GM18951 (cell line): ENCODE data around the gene NKX6-2.
"Not testable (repeated sequence)": the region's sequence is repeated elsewhere in the genome, so short reads cannot be mapped to it uniquely, and the experiment has no call there.

ENCODE experiments used
- POLR2A ChIP-seq: IDR thresholded peaks from 4 replicates; pipeline ENCODE4 v1.6.1; 2011; ENCODE audit warnings: mild to moderate bottlenecking; ENCODE audit not compliant: insufficient read length, insufficient read depth; ENCODE audit errors: extremely low read depth
- in situ Hi-C: fragments of 300-500 bp; cut with MboI; formaldehyde crosslinking; loops from one replicate; pipeline ENCODE4 v1.12.0; 2022; ENCODE audit warnings: low sequenced_read_pairs, mixed read lengths, inconsistent platforms; ENCODE audit not compliant: unreplicated experiment

The NKX6-2 gene

GRCh38 chr10:132798876-132799275 lies 12.9 kb upstream of the NKX6-2 start:
- TF ChIP-seq POLR2A, result no peak
- in situ Hi-C loops, result no loop called here

- no peak for TF ChIP-seq POLR2A
- in situ Hi-C loops, result no loop called here
These were observed 12.5 kb upstream of the NKX6-2 start for GRCh38 chr10:132798403-132798802.

GRCh38 chr10:132797986-132798385 lies 12.0 kb upstream of the NKX6-2 start:
- in situ Hi-C loops, result not testable (repeated sequence)

GRCh38 chr10:132796846-132797245 lies 10.9 kb upstream of the NKX6-2 start:
- TF ChIP-seq POLR2A, result no peak
- in situ Hi-C loops, result no loop called here

GRCh38 chr10:132793871-132794849 lies 8.2 kb upstream of the NKX6-2 start:
- TF ChIP-seq POLR2A, result no peak

GRCh38 chr10:132793213-132793612 lies 7.3 kb upstream of the NKX6-2 start:
- in situ Hi-C loops, result no loop called here
- TF ChIP-seq POLR2A, result no peak

More at GRCh38 chr10:132793871-132794849, 8.2 kb upstream of the NKX6-2 start:
- in situ Hi-C loops, result no loop called here

GRCh38 chr10:132792796-132793195 lies 6.8 kb upstream of the NKX6-2 start:
- no peak for TF ChIP-seq POLR2A
- in situ Hi-C loops, result no loop called here

- in situ Hi-C loops, result not testable (repeated sequence)
These were observed 6.2 kb upstream of the NKX6-2 start for GRCh38 chr10:132792099-132792498.

- in situ Hi-C loops, result no loop called here
- no peak for TF ChIP-seq POLR2A
These were observed 5.2 kb upstream of the NKX6-2 start for GRCh38 chr10:132790934-132791829.

- in situ Hi-C loops, result no loop called here
- TF ChIP-seq POLR2A, result no peak
These were observed 4.5 kb upstream of the NKX6-2 start for GRCh38 chr10:132790470-132790869.

GRCh38 chr10:132789659-132790148 lies 3.8 kb upstream of the NKX6-2 start:
- in situ Hi-C loops, result no loop called here
- TF ChIP-seq POLR2A, result no peak

GRCh38 chr10:132788831-132789219 lies 2.9 kb upstream of the NKX6-2 start:
- TF ChIP-seq POLR2A, result no peak
- in situ Hi-C loops, result no loop called here

GRCh38 chr10:132788180-132788830 lies 2.4 kb upstream of the NKX6-2 start:
- in situ Hi-C loops, result no loop called here
- no peak for TF ChIP-seq POLR2A
